HPDE6-E6E7 (cell line): ENCODE measurements around the gene DMBT1.

Source experiments
- DNase-seq: peaks from one replicate; pipeline ENCODE4 v3.0.0; 2011; ENCODE audit warnings: missing footprints; ENCODE audit errors: extremely low spot score

DMBT1 gene

GRCh38 chr10:122560279-122560804 lies at the start of gene DMBT1:
Gene DMBT1 (plus strand): TSS chr10:122560754. CDS start chr10:122560771, 17 bp downstream.
- DNase-seq, result no peak

- DNase-seq, result no peak
Measured at GRCh38 chr10:122513053-122513452, 47.5 kb upstream of the DMBT1 start.

- DNase-seq, result no peak
Measured at GRCh38 chr10:122514045-122514840, 46.3 kb upstream of the DMBT1 start.

GRCh38 chr10:122515022-122515424 lies 45.5 kb upstream of the DMBT1 start:
- DNase-seq, result no peak

- no peak for DNase-seq
Measured at GRCh38 chr10:122515588-122516231, 44.8 kb upstream of the DMBT1 start.

GRCh38 chr10:122516734-122517133 lies 43.8 kb upstream of the DMBT1 start:
- no peak for DNase-seq

- DNase-seq, result no peak
Measured at GRCh38 chr10:122519144-122519543, 41.4 kb upstream of the DMBT1 start.

- no peak for DNase-seq
Measured at GRCh38 chr10:122519873-122520272, 40.7 kb upstream of the DMBT1 start.

GRCh38 chr10:122521011-122521410 lies 39.5 kb upstream of the DMBT1 start:
- DNase-seq, result no peak

GRCh38 chr10:122524811-122525210 lies 35.7 kb upstream of the DMBT1 start:
- no peak for DNase-seq

- DNase-seq, result peak; percentile 15
Measured at GRCh38 chr10:122525788-122526187, 34.8 kb upstream of the DMBT1 start.

- no peak for DNase-seq
Measured at GRCh38 chr10:122526892-122527291, 33.7 kb upstream of the DMBT1 start.

GRCh38 chr10:122530177-122530576 lies 30.4 kb upstream of the DMBT1 start:
- no peak for DNase-seq

- no peak for DNase-seq
Measured at GRCh38 chr10:122531261-122531660, 29.3 kb upstream of the DMBT1 start.

GRCh38 chr10:122531939-122532338 lies 28.6 kb upstream of the DMBT1 start:
- peak; percentile 9 for DNase-seq

- DNase-seq, result no peak
Measured at GRCh38 chr10:122532601-122533296, 27.8 kb upstream of the DMBT1 start.

GRCh38 chr10:122537545-122537944 lies 23.0 kb upstream of the DMBT1 start:
- DNase-seq, result no peak

GRCh38 chr10:122541541-122542002 lies 19.0 kb upstream of the DMBT1 start:
- DNase-seq, result no peak

- no peak for DNase-seq
Measured at GRCh38 chr10:122543676-122544445, 16.7 kb upstream of the DMBT1 start.

GRCh38 chr10:122544493-122544892 lies 16.1 kb upstream of the DMBT1 start:
- no peak for DNase-seq

- DNase-seq, result no peak
Measured at GRCh38 chr10:122546242-122546641, 14.3 kb upstream of the DMBT1 start.
